ENCODE data around the gene VASH1. TPM values are rescaled to one million over a fixed set of nuclear protein-coding genes. Genes with fewer than 3 reads are reported as not detected.

Gene VASH1
- total RNA-seq, 1 donor from 2014 or later: 16.4 TPM

DNA sequence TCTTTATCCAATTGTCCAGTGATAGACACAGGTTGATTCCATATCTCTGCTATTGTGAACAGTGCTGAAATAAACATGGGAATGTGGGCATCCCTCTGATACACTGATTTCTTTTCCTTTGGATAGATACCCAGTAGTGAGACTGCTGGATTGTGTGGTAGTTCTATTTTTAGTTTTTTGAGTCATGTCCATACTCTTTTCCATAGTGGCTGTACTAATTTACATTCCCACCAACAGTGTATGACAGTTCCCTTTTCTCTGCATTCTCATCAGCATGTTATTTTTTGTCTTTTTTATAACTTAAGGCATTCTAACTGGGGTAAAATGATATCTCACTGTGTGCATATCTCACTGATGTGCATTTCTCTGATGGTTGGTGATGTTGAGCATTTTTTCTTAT lies 24.8 kb upstream of the VASH1 start:
- DNase-seq (ENCODE audit: low spot score): no peak
- intact Hi-C loops (cut with DNase I): no loop called here

DNA sequence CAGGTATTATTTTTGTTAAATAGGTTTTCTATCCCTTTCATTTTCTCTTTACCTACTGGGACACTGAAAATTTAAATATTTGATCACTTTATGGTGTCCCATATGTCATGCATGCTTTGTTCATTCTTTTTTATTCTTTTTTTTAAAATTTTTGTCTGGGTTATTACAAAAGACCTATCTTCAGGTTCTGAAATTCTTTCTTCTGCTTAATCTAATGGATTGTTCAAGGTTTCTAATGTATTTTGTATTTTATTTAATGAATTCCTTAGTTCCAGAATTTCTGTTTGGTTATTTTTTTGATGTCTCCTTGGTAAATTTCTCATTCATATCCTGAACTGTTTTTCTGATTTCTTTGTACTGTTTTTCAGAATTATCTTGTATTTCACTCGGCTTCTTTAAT lies 20.2 kb upstream of the VASH1 start:
- DNase-seq (ENCODE audit: low spot score): no peak
- intact Hi-C loops (cut with DNase I): no loop called here

DNA sequence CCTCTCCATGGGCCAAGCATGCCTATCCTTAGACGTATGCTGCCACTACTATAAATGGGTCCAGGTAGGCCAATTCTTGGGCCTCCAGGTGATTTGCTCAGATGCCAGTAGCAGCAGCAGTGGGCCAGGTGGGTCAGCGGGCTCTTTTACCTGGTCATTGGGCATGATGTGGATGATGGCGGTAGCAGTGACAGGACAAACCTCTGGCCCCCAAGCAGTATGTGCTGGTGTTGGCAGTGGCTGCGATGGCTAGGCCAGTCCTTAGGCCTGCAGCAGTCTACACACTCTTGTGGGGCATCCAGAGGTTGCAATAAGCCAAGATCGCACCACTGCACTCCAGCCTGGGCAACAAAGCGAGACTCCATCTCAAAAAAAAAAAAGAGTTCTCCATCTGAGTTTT lies 19.1 kb upstream of the VASH1 start:
- intact Hi-C loops (cut with DNase I): no loop called here
- no peak for DNase-seq (ENCODE audit: low spot score)

DNA sequence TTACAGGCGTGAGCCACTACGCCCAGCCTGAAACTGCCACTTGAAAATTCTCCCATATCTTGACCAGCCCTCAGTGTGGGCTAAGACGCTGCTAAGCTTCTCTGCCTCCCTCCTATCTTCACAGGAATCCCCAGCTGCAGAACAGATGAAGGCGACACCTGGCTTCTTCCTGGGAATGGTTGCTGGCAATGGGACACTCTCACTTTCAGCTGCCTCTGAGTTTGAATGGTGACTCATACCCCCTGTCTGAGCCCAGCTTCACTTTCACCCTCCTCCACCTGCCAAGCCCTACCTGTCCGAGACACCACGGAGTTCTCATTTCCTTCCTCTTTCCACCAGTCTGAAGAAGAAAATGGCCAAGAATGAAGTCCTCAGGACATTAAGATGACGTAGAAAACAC lies 18.3 kb upstream of the VASH1 start:
- intact Hi-C loops (cut with DNase I): no loop called here
- DNase-seq (ENCODE audit: low spot score): no peak

- DNase-seq (ENCODE audit: low spot score): no peak
- intact Hi-C loops (cut with DNase I): no loop called here
These were observed 8.5 kb upstream of the VASH1 start for GRCh38 chr14:76752744-76753143.

- intact Hi-C loops (cut with DNase I): no loop called here
- DNase-seq (ENCODE audit: low spot score): no peak
These were observed 7.6 kb upstream of the VASH1 start for GRCh38 chr14:76753541-76754198.

DNA sequence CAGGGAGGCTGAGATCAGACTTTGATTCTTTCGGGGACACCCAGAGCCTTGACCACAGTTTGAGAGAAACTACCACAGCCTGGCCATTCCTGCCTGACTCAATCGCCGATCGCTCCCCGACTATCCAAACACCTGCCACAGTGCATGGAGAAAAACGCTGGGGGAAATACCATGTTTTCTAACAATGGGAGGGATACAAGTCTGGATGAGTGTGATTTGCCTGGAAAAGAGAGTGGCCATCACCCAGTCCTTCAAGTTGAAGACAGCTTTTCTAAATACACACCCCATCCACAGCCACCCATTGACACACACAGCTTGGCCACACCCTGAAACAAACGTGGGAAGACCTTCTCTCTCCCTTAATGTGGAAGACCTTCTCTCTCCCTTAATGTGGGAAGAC lies 6.7 kb upstream of the VASH1 start:
- intact Hi-C loops (cut with DNase I): no loop called here
- no peak for DNase-seq (ENCODE audit: low spot score)

- intact Hi-C loops (cut with DNase I): no loop called here
- no peak for DNase-seq (ENCODE audit: low spot score)
These were observed 5.5 kb upstream of the VASH1 start for GRCh38 chr14:76755610-76756370.

DNA sequence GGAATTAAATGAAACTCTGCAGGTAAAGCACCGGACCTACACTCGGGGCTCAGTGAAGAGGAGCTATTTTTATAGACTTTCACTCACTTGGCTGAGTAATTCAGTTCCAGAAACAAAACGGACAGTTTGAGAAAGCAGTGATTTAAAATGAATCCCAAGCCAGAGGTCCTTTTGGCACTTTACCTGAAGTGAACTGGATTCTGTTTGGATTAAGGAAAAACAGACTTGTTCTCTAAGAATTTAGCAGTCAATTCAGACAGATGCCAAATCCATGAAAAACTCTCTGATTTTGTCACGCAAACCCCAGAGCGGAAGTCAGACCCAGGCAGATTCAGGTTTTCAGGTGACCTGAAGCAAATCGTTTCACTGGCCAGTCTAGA lies 4.9 kb upstream of the VASH1 start:
- no peak for DNase-seq (ENCODE audit: low spot score)
- intact Hi-C loops (cut with DNase I): no loop called here

DNA sequence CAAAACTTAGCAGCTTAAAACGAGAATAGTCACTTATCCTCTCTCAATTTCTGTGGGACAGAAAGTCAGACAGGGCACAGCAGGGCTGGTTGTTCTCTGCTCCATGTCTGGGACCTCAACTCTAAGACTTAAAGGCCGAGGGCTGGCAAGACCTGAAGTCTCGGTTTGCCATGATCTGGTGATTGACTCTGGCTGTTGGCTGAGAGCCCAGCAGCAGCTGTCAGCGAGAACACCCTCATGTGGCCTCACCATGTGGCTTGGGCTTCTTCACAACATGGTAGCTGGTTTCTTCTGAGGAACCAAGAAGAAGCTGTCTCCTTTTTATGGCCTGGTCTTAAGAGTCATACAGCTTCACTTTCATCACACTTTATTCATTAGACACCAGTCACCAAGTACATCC lies 1.7 kb upstream of the VASH1 start:
- intact Hi-C loops (cut with DNase I): no loop called here
- peak; percentile 36 for DNase-seq (ENCODE audit: low spot score)

GRCh38 chr14:76760331-76761135 lies 735 bp upstream of the VASH1 start:
- peak; percentile 44 for DNase-seq (ENCODE audit: low spot score)
- intact Hi-C loops (cut with DNase I): no loop called here

DNA sequence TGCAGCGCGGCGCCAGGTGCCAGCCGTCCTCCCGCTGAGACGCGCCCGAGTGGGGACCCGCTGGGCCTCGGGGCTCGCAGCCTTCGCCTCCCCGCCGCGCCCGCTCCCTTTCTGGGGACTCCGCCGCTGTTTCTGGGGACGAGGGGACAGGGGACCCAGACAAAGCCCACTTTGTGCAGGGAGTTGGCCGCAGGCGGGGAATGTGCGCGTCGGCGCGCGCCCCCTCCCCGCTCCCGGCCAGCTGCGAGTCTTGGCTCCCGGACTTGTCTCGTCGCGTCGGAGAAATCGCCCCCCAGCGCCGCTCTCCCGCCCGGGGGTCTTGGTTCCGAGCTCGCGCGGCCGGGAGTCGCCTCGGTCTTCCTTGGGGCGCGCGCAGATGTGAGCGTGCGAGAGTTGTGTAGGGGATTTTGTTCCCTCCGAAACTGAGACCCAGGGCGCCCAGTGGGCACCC lies 717 bp downstream of the VASH1 start:
- DNase-seq (ENCODE audit: low spot score): peak; percentile 70
- intact Hi-C loops (cut with DNase I): no loop called here

DNA sequence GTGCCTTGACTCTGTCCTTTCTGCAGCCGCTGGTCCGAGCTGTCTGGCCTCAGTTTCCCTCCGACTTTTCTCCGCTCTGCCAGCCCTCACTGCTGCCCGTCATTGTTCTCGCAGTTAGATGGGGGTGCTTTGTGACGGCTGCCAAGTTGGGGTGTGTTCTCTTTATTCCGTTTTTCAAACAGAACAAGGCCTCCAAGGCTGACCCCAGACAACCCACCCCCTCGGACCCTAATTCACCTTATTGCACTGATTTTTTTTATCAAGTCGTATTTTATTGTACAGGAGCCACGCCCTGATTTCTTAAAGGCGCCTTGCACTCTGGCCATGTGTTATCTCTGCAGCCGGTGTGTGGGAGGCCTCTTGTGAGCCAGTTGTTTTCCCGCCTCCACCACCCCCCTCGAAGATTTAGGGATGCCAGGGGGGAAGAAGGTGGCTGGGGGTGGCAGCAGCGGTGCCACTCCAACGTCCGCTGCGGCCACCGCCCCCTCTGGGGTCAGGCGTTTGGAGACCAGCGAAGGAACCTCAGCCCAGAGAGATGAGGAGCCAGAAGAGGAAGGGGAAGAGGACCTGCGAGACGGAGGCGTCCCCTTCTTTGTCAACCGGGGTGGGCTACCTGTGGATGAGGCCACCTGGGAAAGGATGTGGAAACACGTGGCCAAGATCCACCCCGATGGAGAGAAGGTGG lies 1.3 kb downstream of the VASH1 start:
- intact Hi-C loops (cut with DNase I): no loop called here
- DNase-seq (ENCODE audit: low spot score): peak; percentile 47

GRCh38 chr14:76763096-76764041 lies 2.1 kb downstream of the VASH1 start:
- intact Hi-C loops (cut with DNase I): no loop called here
- peak; percentile 55 for DNase-seq (ENCODE audit: low spot score)

DNA sequence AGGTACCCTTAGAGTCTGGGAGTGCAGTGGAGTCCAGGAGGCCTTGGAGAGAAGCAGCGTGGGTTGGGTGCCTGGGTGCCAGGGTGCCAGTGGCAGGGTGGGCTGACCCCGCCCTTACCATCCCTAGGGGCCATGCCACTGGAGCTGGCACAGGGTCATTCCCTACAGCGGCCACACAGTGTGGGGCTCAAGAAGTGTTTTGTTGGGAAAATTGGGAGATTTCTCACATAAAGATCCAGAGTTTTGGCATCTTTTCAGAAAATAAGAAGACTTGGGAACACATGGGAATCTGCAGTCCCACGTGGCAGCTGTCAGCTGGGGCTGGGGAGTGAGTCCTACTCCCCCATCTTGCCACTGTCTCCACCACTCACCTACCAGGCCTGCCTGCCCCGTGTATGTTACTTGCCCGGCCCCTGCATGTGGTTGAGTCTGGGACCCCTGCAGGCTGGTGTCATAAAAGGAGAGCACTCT lies 4.2 kb downstream of the VASH1 start:
- peak; percentile 67 for DNase-seq (ENCODE audit: low spot score)
- intact Hi-C loops (cut with DNase I): loop anchor here (5.0 kb wide), 1 partner anchor 48 kb away; no protein-coding TSS in a partner anchor

GRCh38 chr14:76767681-76768656 lies 6.7 kb downstream of the VASH1 start:
- intact Hi-C loops (cut with DNase I): loop anchor here (5.0 kb wide), 1 partner anchor 51 kb away; no protein-coding TSS in a partner anchor
- DNase-seq (ENCODE audit: low spot score): peak; percentile 90

Measured in cardiac septum (tissue), 1 donor.